K562 (cell line): ENCODE data around the gene PRKG1.

ENCODE experiments used
- EZH2 ChIP-seq: IDR thresholded peaks from 2 replicates; pipeline ENCODE4 v1.6.1; 2012; ENCODE audit warnings: low read depth, mild to moderate bottlenecking, inconsistent platforms, low read length, borderline replicate concordance
- JUN ChIP-seq, 2 experiments: sonication (generic) in 1 of 2; formaldehyde crosslinking in 1 of 2; IDR thresholded peaks; 2 replicates each; pipeline versions ENCODE4 v1.6.1 to v1.8.0; 2012 to 2022; ENCODE audit warnings: borderline replicate concordance in 2 of 2, mild to moderate bottlenecking in 2 of 2, improper control_type of control experiment in 1 of 2, low read depth in 1 of 2, low read length in 1 of 2, missing genetic modification reagents in 1 of 2
- JUND ChIP-seq, 2 experiments: IDR thresholded peaks; 2 replicates in 1 of 2; 3 replicates in 1 of 2; pipeline ENCODE4 v1.6.1; 2011; ENCODE audit warnings: borderline replicate concordance in 2 of 2, low read depth in 2 of 2, low read length in 2 of 2, improper control_type of control experiment in 1 of 2, missing biosample characterization in 1 of 2, missing genetic modification characterization in 1 of 2, missing genetic modification reagents in 1 of 2
- MTA3 ChIP-seq: fragments of 450-650 bp; formaldehyde crosslinking; IDR thresholded peaks from 2 replicates; pipeline ENCODE4 v1.6.1; 2017; ENCODE audit warnings: mild to moderate bottlenecking, borderline replicate concordance
- PHF8 ChIP-seq: fragments of 200-600 bp; sonication (generic); IDR thresholded peaks from 2 replicates; pipeline ENCODE4 v1.6.1; 2012; ENCODE audit warnings: mixed run types, mild to moderate bottlenecking, inconsistent platforms, low read length, moderate library complexity, borderline replicate concordance
- POLR2AphosphoS5 ChIP-seq: IDR thresholded peaks from 2 replicates; pipeline ENCODE4 v1.6.1; 2011; ENCODE audit warnings: mild to moderate bottlenecking, low read depth, low read length, moderate library complexity; ENCODE audit not compliant: control insufficient read depth, insufficient read depth
- RBM22 ChIP-seq: fragments of 200-400 bp; formaldehyde crosslinking; IDR thresholded peaks from 2 replicates; pipeline ENCODE4 v1.6.1; 2018; ENCODE audit warnings: low read length, low read depth; ENCODE audit not compliant: poor library complexity, severe bottlenecking
- TSC22D4 ChIP-seq: fragments of 450-650 bp; IDR thresholded peaks from 2 replicates; pipeline ENCODE4 v1.6.1; 2016; ENCODE audit warnings: missing genetic modification characterization, missing biosample characterization, control low read depth
- TF ChIP-seq, protein P1 (sequence below), 3 experiments: IDR thresholded peaks in 2 of 3; conservative IDR thresholded peaks in 1 of 3; 2 replicates each; pipeline ENCODE4 v1.5.1; 2011 to 2012; ENCODE audit warnings: low read length in 3 of 3, mild to moderate bottlenecking in 3 of 3, control low read depth in 2 of 3, improper control_type of control experiment in 1 of 3, inconsistent platforms in 1 of 3, low read depth in 1 of 3, mixed read lengths in 1 of 3, moderate library complexity in 1 of 3; ENCODE audit not compliant: insufficient read depth in 2 of 3
- TF ChIP-seq, protein P2 (sequence below): sonication (generic); formaldehyde crosslinking; IDR thresholded peaks from 2 replicates; pipeline ENCODE4 v1.5.0; 2020; ENCODE audit warnings: missing genetic modification reagents

DNA sequence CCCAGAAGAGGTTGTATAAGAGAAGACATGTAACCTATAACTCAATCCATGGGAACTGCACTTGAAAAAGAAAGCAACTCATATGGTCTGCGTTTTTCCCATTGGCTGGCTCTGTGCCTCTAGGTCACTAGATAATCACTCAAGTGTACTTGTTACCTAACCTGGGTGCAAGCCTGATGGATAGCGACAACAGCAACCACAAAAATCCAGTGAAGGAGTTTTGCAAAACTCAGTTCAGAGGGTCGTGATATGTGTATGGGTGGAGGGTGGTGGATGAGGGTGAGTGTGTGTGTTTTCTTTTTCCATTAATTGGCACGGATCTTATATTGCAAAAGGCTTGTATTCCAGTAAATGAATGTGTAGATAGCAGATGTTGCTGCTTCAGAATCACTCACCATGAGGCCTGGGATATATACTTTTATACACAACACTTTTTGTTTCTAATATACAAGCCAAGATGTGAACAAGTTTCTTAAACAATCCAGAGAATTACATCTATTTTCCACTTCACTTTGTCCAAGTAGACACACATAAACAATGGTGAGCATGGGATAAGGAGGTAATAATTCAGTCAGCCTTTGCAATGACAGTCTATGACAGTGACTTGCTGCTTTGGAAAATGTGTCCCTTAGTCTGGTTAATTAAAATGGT is 952.9 kb downstream of the PRKG1 start:
- no peak for TF ChIP-seq RBM22
- no peak for TF ChIP-seq EZH2
- TF ChIP-seq JUN (IDR thresholded peaks at IDR 0.05; ENCODE audit: borderline replicate concordance, low read depth, low read length) = no peak
- no peak for TF ChIP-seq JUN (CRISPR knock-in tag; IDR thresholded peaks at IDR 0.05; ENCODE audit: borderline replicate concordance)
- no peak for TF ChIP-seq JUND (IDR thresholded peaks at IDR 0.05; ENCODE audit: borderline replicate concordance, low read depth, low read length)
- TF ChIP-seq JUND (tag; IDR thresholded peaks at IDR 0.05; ENCODE audit: borderline replicate concordance, low read depth, low read length) = no peak
- no peak for TF ChIP-seq MTA3
- TF ChIP-seq TSC22D4 (tag) = no peak
- TF ChIP-seq PHF8 = no peak
- TF ChIP-seq, protein P1, sequence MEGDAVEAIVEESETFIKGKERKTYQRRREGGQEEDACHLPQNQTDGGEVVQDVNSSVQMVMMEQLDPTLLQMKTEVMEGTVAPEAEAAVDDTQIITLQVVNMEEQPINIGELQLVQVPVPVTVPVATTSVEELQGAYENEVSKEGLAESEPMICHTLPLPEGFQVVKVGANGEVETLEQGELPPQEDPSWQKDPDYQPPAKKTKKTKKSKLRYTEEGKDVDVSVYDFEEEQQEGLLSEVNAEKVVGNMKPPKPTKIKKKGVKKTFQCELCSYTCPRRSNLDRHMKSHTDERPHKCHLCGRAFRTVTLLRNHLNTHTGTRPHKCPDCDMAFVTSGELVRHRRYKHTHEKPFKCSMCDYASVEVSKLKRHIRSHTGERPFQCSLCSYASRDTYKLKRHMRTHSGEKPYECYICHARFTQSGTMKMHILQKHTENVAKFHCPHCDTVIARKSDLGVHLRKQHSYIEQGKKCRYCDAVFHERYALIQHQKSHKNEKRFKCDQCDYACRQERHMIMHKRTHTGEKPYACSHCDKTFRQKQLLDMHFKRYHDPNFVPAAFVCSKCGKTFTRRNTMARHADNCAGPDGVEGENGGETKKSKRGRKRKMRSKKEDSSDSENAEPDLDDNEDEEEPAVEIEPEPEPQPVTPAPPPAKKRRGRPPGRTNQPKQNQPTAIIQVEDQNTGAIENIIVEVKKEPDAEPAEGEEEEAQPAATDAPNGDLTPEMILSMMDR (IDR thresholded peaks at IDR 0.05 in 2 of 3, conservative IDR thresholded peaks at IDR 0.05 in 1 of 3; ENCODE audit: insufficient read depth in 2 of 3, low read depth in 1 of 3, low read length in 3 of 3) = no peak
- no peak for TF ChIP-seq POLR2AphosphoS5
- TF ChIP-seq, protein P2, sequence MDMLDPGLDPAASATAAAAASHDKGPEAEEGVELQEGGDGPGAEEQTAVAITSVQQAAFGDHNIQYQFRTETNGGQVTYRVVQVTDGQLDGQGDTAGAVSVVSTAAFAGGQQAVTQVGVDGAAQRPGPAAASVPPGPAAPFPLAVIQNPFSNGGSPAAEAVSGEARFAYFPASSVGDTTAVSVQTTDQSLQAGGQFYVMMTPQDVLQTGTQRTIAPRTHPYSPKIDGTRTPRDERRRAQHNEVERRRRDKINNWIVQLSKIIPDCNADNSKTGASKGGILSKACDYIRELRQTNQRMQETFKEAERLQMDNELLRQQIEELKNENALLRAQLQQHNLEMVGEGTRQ (CRISPR knock-in tag) = no peak
